ENCODE measurements around the gene ZMAT5.

ZMAT5 gene

DNA sequence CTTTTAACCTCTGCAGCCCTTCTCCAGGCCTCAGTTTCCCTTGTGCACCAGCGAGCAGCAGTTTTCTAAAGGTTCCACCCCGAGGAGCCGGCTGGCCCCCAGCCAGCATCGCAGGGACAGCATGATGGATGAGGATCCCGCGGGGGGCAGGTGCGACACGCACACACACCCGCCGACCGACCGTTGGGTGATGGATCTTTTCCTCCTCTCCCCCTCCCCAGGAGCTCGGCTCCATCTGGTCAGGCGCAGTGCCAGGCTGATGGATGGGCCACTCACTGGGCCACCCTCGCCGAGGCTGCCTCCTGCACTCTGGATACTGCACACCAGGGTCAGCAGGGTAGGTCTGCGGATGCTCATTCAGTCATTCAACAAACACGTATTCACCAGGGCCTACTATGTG, 59.8 kb downstream of the ZMAT5 start:
- TF ChIP-seq EZH2 (IDR thresholded peaks at IDR 0.05) (no peak), POLR2AphosphoS5 (IDR thresholded peaks at IDR 0.05; ENCODE audit: borderline replicate concordance, low read depth, low read length) (no peak), FOXP2 (optimal IDR thresholded peaks at IDR 0.05; ENCODE audit: control extremely low read depth, extremely low read length, insufficient read depth) (no peak)
- no peak overlapping the region for H3K4me3 ChIP-seq
- DNase-seq (ENCODE audit: low read depth, low spot score), result no peak
- H3K27ac ChIP-seq, result no peak overlapping the region
- no peak overlapping the region for H3K9ac ChIP-seq (ENCODE audit: insufficient read length)
- no peaks in the 10 kb centered on the region for H3K36me3 ChIP-seq (ENCODE audit: insufficient read depth, low read length)
- H3K9me3 ChIP-seq (ENCODE audit: low read depth, low read length), result no peaks in the 10 kb centered on the region

GRCh38 chr22:29706486-29706885, 60.3 kb downstream of the ZMAT5 start:
- Histone ChIP-seq H3K9me3 (ENCODE audit: low read depth, low read length) (no peaks in the 10 kb centered on the region), H3K4me3 (no peak overlapping the region), H3K27ac (no peak overlapping the region), H3K36me3 (ENCODE audit: insufficient read depth, low read length) (no peaks in the 10 kb centered on the region), H3K9ac (ENCODE audit: insufficient read length) (no peak overlapping the region)
- no peak for TF ChIP-seq POLR2AphosphoS5 (IDR thresholded peaks at IDR 0.05; ENCODE audit: borderline replicate concordance, low read depth, low read length)
- no peak for DNase-seq (ENCODE audit: low read depth, low spot score)

GRCh38 chr22:29705651-29706050, 61.2 kb downstream of the ZMAT5 start:
- no peak overlapping the region for H3K9ac ChIP-seq (ENCODE audit: insufficient read length)
- no peak overlapping the region for H3K27ac ChIP-seq
- H3K36me3 ChIP-seq (ENCODE audit: insufficient read depth, low read length), result no peaks in the 10 kb centered on the region
- DNase-seq (ENCODE audit: low read depth, low spot score), result no peak
- no peaks in the 10 kb centered on the region for H3K9me3 ChIP-seq (ENCODE audit: low read depth, low read length)
- TF ChIP-seq FOXP2 (optimal IDR thresholded peaks at IDR 0.05; ENCODE audit: control extremely low read depth, extremely low read length, insufficient read depth) (no peak), EZH2 (IDR thresholded peaks at IDR 0.05) (no peak), POLR2AphosphoS5 (IDR thresholded peaks at IDR 0.05; ENCODE audit: borderline replicate concordance, low read depth, low read length) (no peak)
- H3K4me3 ChIP-seq, result no peak overlapping the region

DNA sequence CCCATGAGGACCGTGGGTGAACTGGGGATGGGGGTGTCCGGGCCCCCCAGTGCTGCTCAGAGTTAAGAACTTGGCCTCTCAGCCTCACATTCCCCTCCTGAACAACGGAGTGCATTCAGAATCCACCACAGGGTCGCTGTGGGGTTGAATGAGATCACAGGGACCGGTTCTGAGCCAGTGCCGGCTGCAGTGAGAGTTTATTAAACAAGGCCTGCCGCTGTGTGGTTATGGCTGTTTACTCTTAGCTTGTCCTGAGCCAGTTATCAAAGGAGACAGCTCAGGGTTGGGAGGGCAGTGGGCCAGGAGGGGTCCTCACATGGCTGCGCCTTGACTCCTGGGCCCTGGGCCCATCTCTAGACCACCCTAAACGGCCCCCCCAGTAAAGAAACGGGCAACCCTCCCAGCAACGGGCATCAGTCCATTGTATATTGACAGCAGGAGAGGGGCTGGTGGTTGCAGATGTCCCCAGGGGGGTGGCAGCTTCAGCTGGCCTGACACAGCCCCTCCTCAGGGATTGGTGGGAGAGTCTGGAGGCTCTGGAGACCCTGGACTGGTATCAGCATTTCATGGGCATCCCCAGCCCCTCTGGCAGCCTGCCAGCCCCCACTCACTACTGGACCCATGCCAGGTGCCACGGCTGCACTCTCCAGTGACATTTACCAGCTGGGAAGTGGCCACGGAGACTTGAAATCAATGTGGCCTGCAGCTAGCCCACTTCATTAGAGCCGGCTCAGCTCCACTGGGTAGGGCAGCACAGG, 62.1 kb downstream of the ZMAT5 start:
- no peak for DNase-seq (ENCODE audit: low read depth, low spot score)
- H3K27ac ChIP-seq, result no peak overlapping the region

GRCh38 chr22:29703569-29704195, 63.1 kb downstream of the ZMAT5 start:
- Histone ChIP-seq H3K4me3 (no peak overlapping the region), H3K27ac (no peak overlapping the region), H3K9me3 (ENCODE audit: low read depth, low read length) (no peaks in the 10 kb centered on the region), H3K9ac (ENCODE audit: insufficient read length) (no peak overlapping the region), H3K36me3 (ENCODE audit: insufficient read depth, low read length) (no peaks in the 10 kb centered on the region)
- no peak for DNase-seq (ENCODE audit: low read depth, low spot score)
- TF ChIP-seq POLR2AphosphoS5 (IDR thresholded peaks at IDR 0.05; ENCODE audit: borderline replicate concordance, low read depth, low read length) (no peak), FOXP2 (optimal IDR thresholded peaks at IDR 0.05; ENCODE audit: control extremely low read depth, extremely low read length, insufficient read depth) (no peak), EZH2 (IDR thresholded peaks at IDR 0.05) (no peak)

More for the DNA sequence above, 62.1 kb downstream of the ZMAT5 start:
- no peaks in the 10 kb centered on the region for H3K9me3 ChIP-seq (ENCODE audit: low read depth, low read length)
- H3K4me3 ChIP-seq, result no peak overlapping the region
- no peak for TF ChIP-seq FOXP2 (optimal IDR thresholded peaks at IDR 0.05; ENCODE audit: control extremely low read depth, extremely low read length, insufficient read depth)
- H3K9ac ChIP-seq (ENCODE audit: insufficient read length), result no peak overlapping the region
- no peaks in the 10 kb centered on the region for H3K36me3 ChIP-seq (ENCODE audit: insufficient read depth, low read length)

DNA sequence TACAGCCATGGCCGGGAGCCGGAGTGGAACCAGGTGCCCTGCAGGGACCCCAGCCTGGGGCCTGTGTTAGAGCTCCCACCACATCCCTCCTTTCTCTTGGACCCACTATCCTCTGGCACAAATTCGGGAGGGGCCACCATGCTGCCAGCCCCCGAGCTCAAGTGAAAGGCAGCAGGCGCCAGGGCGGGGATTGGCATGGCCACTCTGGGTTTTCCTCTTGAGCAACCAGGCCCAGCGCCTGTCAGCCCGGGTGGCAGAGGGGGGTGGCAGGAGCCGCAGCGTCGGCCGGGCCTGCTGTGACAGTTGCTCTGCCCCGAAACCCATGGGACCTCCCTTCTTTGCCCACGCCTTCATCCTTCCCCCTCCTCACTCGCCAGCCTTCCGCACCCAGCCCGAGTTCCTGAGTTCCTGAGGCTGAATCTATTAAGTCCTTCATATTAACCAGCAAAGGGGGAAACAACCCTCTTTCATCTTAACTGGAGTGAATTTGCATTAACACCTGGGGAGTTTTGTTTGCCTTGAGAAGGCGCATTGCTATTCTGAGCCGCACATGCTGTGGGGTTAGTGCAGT, 63.8 kb downstream of the ZMAT5 start:
- H3K9me3 ChIP-seq (ENCODE audit: low read depth, low read length), result no peaks in the 10 kb centered on the region
- H3K36me3 ChIP-seq (ENCODE audit: insufficient read depth, low read length), result no peaks in the 10 kb centered on the region
- DNase-seq (ENCODE audit: low read depth, low spot score), result no peak
- H3K9ac ChIP-seq (ENCODE audit: insufficient read length), result no peak overlapping the region
- no peak overlapping the region for H3K27ac ChIP-seq
- TF ChIP-seq EZH2 (IDR thresholded peaks at IDR 0.05) (no peak), POLR2AphosphoS5 (IDR thresholded peaks at IDR 0.05; ENCODE audit: borderline replicate concordance, low read depth, low read length) (no peak), FOXP2 (optimal IDR thresholded peaks at IDR 0.05; ENCODE audit: control extremely low read depth, extremely low read length, insufficient read depth) (no peak)
- no peak overlapping the region for H3K4me3 ChIP-seq

GRCh38 chr22:29702000-29702930, 64.5 kb downstream of the ZMAT5 start:
- no peak for DNase-seq (ENCODE audit: low read depth, low spot score)
- Histone ChIP-seq H3K27ac (no peak overlapping the region), H3K9ac (ENCODE audit: insufficient read length) (no peak overlapping the region), H3K9me3 (ENCODE audit: low read depth, low read length) (no peaks in the 10 kb centered on the region), H3K4me3 (no peak overlapping the region), H3K36me3 (ENCODE audit: insufficient read depth, low read length) (no peaks in the 10 kb centered on the region)
- no peak for TF ChIP-seq EZH2 (IDR thresholded peaks at IDR 0.05)
- TF ChIP-seq FOXP2 (optimal IDR thresholded peaks at IDR 0.05; ENCODE audit: control extremely low read depth, extremely low read length, insufficient read depth), result no peak
